Loucy (cell line): ENCODE measurements around the gene ANKRD13D.

Experiments
- H2AFZ ChIP-seq: fragments of 200-600 bp; sonication (generic); 2 replicates; pipeline ENCODE4 v1.6.0; 2016; ENCODE audit warnings: antibody characterized with exemption, mild to moderate bottlenecking, low read length, moderate library complexity
- H3F3A ChIP-seq: fragments of 200-600 bp; 2 replicates; pipeline ENCODE4 v1.6.0; 2016; ENCODE audit warnings: antibody characterized with exemption, low read depth, mild to moderate bottlenecking
- H3K27me3 ChIP-seq: fragments of 200-600 bp; sonication (generic); 2 replicates; pipeline ENCODE4 v1.6.1; 2014; ENCODE audit warnings: low read length, mild to moderate bottlenecking; ENCODE audit not compliant: insufficient read depth, poor library complexity, severe bottlenecking
- H3K36me3 ChIP-seq: fragments of 200-600 bp; sonication (generic); 2 replicates; pipeline ENCODE4 v1.6.1; 2016; ENCODE audit warnings: low read length; ENCODE audit not compliant: insufficient read depth
- H3K4me1 ChIP-seq: fragments of 200-600 bp; sonication (generic); 2 replicates; pipeline ENCODE4 v1.5.1; 2014; ENCODE audit warnings: low read length, mild to moderate bottlenecking; ENCODE audit not compliant: insufficient read depth, poor library complexity, severe bottlenecking
- H3K4me2 ChIP-seq: fragments of 200-600 bp; sonication (generic); 2 replicates; pipeline ENCODE4 v1.6.0; 2014; ENCODE audit warnings: antibody characterized with exemption, low read length, low read depth, mild to moderate bottlenecking; ENCODE audit not compliant: poor library complexity, severe bottlenecking
- H3K4me3 ChIP-seq: fragments of 200-600 bp; sonication (generic); 2 replicates; pipeline ENCODE4 v1.5.1; 2014; ENCODE audit warnings: low read length, mild to moderate bottlenecking, mixed read lengths; ENCODE audit not compliant: poor library complexity, severe bottlenecking
- H3K79me2 ChIP-seq: fragments of 200-600 bp; sonication (generic); 2 replicates; pipeline ENCODE4 v1.6.1; 2014; ENCODE audit warnings: low read length; ENCODE audit not compliant: insufficient read depth
- H3K9ac ChIP-seq: fragments of 200-600 bp; sonication (generic); 2 replicates; pipeline ENCODE4 v1.6.0; 2014; ENCODE audit warnings: mild to moderate bottlenecking, low read depth, low read length, moderate library complexity; ENCODE audit not compliant: poor library complexity, severe bottlenecking
- H3K9me2 ChIP-seq: fragments of 200-600 bp; sonication (generic); replicated peaks from 2 replicates; pipeline ENCODE4 v1.6.1; 2016; ENCODE audit warnings: low read depth, low read length, mixed read lengths
- H3K9me3 ChIP-seq: fragments of 200-600 bp; sonication (generic); 2 replicates; pipeline ENCODE4 v1.6.1; 2014; ENCODE audit warnings: mild to moderate bottlenecking, antibody characterized with exemption, low read length, low read depth; ENCODE audit not compliant: insufficient read depth
- H4K20me1 ChIP-seq: fragments of 200-600 bp; sonication (generic); 2 replicates; pipeline ENCODE4 v1.6.0; 2014; ENCODE audit warnings: antibody characterized with exemption, low read length, mild to moderate bottlenecking; ENCODE audit not compliant: insufficient read depth, poor library complexity, severe bottlenecking
- CTCF ChIP-seq: fragments of 200-600 bp; sonication (generic); conservative IDR thresholded peaks from 2 replicates; pipeline ENCODE4 v1.5.1; 2014; ENCODE audit warnings: mild to moderate bottlenecking, antibody characterized with exemption, low read length
- EZH2phosphoT487 ChIP-seq: fragments of 200-600 bp; IDR thresholded peaks from 2 replicates; pipeline ENCODE4 v1.6.1; 2018; ENCODE audit warnings: antibody characterized with exemption, mild to moderate bottlenecking, moderate library complexity, borderline replicate concordance

The ANKRD13D gene

GRCh38 chr11:67280788-67281551, 8.1 kb upstream of the ANKRD13D start:
- Histone ChIP-seq H3K9me3 (no peaks in the 10 kb centered on the region), H3K27me3 (no peaks in the 10 kb centered on the region), H2AFZ (no peak overlapping the region), H3K36me3 (peaks cover 83% of the 10 kb centered on the region), H3K4me1 (peaks cover 38% of the 10 kb centered on the region), H3K4me2 (no peak overlapping the region), H3K9me2 (no peaks in the 10 kb centered on the region), H3F3A (peaks cover 11% of the 10 kb centered on the region; the same call in 1 of the 2 replicates), H3K4me3 (no peak overlapping the region), H4K20me1 (peaks cover 4% of the 10 kb centered on the region), H3K79me2 (peaks cover 70% of the 10 kb centered on the region), H3K9ac (no peak overlapping the region)
- TF ChIP-seq CTCF = no peak
- no peak for TF ChIP-seq EZH2phosphoT487

- Histone ChIP-seq H2AFZ (no peak overlapping the region), H3K9me3 (no peaks in the 10 kb centered on the region), H4K20me1 (peaks cover 4% of the 10 kb centered on the region), H3K27me3 (no peaks in the 10 kb centered on the region), H3K9me2 (no peaks in the 10 kb centered on the region), H3F3A (peaks cover 6% of the 10 kb centered on the region; the same call in 1 of the 2 replicates), H3K4me3 (no peak overlapping the region), H3K4me2 (no peak overlapping the region), H3K4me1 (peaks cover 35% of the 10 kb centered on the region), H3K36me3 (peaks cover 89% of the 10 kb centered on the region), H3K9ac (no peak overlapping the region), H3K79me2 (peaks cover 70% of the 10 kb centered on the region)
- TF ChIP-seq EZH2phosphoT487 (no peak), CTCF (no peak)
These were observed 7.5 kb upstream of the ANKRD13D start for GRCh38 chr11:67281552-67282150.

DNA sequence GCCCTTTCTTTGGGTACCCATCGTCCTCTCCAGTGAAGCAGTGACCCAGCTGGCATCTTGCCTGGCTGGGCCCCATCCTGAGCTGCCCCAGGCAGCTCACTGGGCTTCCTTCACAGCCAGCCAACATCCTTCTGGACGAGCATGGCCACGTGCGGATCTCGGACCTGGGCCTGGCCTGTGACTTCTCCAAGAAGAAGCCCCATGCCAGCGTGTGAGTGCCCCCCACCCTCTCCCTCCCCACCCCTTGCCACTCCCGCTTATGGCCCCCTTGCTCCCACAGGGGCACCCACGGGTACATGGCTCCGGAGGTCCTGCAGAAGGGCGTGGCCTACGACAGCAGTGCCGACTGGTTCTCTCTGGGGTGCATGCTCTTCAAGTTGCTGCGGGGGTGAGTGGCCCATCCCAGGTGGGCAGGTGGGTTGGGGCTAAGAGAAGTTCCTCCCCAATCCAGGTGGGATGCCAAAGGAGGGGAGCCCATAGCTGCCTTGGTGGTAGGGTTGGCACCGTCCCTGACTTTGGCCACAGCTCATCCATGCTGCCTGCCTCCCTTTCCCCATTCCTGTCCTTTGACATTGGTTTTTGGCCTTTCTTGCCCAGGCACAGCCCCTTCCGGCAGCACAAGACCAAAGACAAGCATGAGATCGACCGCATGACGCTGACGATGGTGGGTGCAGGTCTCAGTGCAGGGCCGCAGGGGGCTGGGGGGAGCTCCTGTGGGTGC, 6.8 kb upstream of the ANKRD13D start:
- H3F3A ChIP-seq = no peaks in the 10 kb centered on the region
- peaks cover 35% of the 10 kb centered on the region for H3K4me1 ChIP-seq
- peaks cover 4% of the 10 kb centered on the region for H4K20me1 ChIP-seq
- peaks cover 92% of the 10 kb centered on the region for H3K36me3 ChIP-seq
- peaks cover 70% of the 10 kb centered on the region for H3K79me2 ChIP-seq
- H3K4me2 ChIP-seq = no peak overlapping the region
- no peak overlapping the region for H3K4me3 ChIP-seq
- H3K9ac ChIP-seq = no peak overlapping the region
- H3K9me2 ChIP-seq = no peaks in the 10 kb centered on the region
- no peak for TF ChIP-seq CTCF
- no peak for TF ChIP-seq EZH2phosphoT487
- H3K27me3 ChIP-seq = no peaks in the 10 kb centered on the region
- H2AFZ ChIP-seq = no peak overlapping the region
- H3K9me3 ChIP-seq = no peaks in the 10 kb centered on the region
